Measurements from ENCODE around the gene RAPGEF2. TPM values are rescaled to one million over a fixed set of nuclear protein-coding genes. Genes with fewer than 3 reads are reported as not detected.

Gene RAPGEF2
- total and polyA plus RNA-seq, 2 donors from 2014 or later, result 6.9 to 50.6 TPM

DNA sequence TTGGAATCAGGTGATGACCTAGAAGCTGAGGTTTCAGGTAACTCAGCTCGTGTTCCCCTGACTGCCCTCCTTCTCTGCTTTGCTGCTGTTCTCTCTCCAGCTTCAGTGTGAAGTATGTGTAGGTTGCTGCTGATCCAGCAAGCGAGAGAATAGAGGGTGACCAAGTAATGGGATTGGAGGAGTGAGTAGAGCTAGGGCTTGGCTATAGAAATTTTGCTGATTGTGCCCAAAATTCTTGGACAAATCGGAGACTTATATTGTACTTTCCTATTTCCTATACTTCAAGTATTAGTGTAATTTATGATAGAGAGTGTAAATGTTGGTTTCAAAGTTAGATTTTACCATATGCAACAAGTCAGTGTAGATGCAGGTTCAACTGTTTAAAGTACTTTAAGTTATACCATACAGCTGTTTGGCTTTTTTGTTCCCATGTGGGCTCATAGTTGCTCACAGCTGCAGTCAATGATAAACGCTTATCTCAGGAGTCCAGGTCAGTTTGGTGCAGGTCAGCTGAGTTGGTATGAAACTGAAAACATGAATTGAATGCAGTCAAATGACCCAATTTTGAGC is 48.0 kb downstream of the RAPGEF2 start:
- FAIRE-seq, result no peak
- intact Hi-C loops (cut with DNase I), result no loop called here

DNA sequence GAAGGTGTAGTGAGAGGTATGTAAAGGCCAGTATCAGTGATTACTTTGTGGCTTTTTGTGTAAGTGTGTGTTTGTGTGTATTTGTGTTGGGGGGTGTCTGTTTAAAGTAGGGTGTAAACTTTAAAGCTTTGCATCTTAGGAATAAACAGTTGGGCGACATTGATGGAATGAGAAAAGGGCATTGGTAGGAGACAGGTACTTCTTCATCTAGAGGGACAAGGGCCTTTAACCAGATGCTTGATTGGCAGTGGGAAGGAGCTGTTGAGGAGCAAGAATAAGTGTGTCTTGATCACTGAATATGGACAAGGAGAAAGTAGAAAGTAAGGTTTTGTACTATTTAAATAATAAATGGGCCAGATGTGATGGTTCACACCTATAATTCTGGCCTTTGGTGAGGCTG is 48.8 kb downstream of the RAPGEF2 start:
- DNase-seq, result no peak
- H3K4me3 ChIP-seq (ENCODE audit: low read length in 3 of 3), result no peak overlapping the region
- no peak overlapping the region for H3K27ac ChIP-seq (ENCODE audit: low read depth in 2 of 2, low read length in 2 of 2)
- H3K36me3 ChIP-seq (ENCODE audit: control insufficient read depth in 2 of 3, insufficient read depth in 3 of 3, low read length in 3 of 3), result no peaks in the 10 kb centered on the region
- H3K9me3 ChIP-seq (ENCODE audit: control insufficient read depth in 2 of 3, insufficient read depth in 1 of 3, low read length in 3 of 3), result no peaks in the 10 kb centered on the region
- H3K4me1 ChIP-seq (ENCODE audit: control insufficient read depth in 2 of 3, insufficient read depth in 2 of 3, low read depth in 1 of 3, low read length in 3 of 3), result peaks cover 4 to 19% (median 6%) of the 10 kb centered on the region in 3 donors
- intact Hi-C loops (cut with DNase I), result no loop called here
- FAIRE-seq, result no peak
- no peak overlapping the region for H3K9ac ChIP-seq (ENCODE audit: low read length in 3 of 3)
- no peaks in the 10 kb centered on the region for H3K27me3 ChIP-seq (ENCODE audit: control insufficient read depth, insufficient read depth, low read length)
- TF ChIP-seq, protein P1, sequence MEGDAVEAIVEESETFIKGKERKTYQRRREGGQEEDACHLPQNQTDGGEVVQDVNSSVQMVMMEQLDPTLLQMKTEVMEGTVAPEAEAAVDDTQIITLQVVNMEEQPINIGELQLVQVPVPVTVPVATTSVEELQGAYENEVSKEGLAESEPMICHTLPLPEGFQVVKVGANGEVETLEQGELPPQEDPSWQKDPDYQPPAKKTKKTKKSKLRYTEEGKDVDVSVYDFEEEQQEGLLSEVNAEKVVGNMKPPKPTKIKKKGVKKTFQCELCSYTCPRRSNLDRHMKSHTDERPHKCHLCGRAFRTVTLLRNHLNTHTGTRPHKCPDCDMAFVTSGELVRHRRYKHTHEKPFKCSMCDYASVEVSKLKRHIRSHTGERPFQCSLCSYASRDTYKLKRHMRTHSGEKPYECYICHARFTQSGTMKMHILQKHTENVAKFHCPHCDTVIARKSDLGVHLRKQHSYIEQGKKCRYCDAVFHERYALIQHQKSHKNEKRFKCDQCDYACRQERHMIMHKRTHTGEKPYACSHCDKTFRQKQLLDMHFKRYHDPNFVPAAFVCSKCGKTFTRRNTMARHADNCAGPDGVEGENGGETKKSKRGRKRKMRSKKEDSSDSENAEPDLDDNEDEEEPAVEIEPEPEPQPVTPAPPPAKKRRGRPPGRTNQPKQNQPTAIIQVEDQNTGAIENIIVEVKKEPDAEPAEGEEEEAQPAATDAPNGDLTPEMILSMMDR (IDR thresholded peaks at IDR 0.05; ENCODE audit: borderline replicate concordance, extremely low read depth, insufficient read depth), result no peak

More for the DNA sequence above, 48.0 kb downstream of the RAPGEF2 start:
- H3K9me3 ChIP-seq (ENCODE audit: control insufficient read depth in 2 of 3, insufficient read depth in 1 of 3, low read length in 3 of 3), result no peaks in the 10 kb centered on the region
- H3K27ac ChIP-seq (ENCODE audit: low read depth in 2 of 2, low read length in 2 of 2), result peak overlapping the region; percentile 18 to 38
- H3K4me3 ChIP-seq (ENCODE audit: low read length in 3 of 3), result peak overlapping the region in 1 of 3 donors; percentile 0
- TF ChIP-seq, protein P1 (IDR thresholded peaks at IDR 0.05; ENCODE audit: borderline replicate concordance, extremely low read depth, insufficient read depth), result no peak
- peaks cover 4 to 23% (median 6%) of the 10 kb centered on the region in 3 donors for H3K4me1 ChIP-seq (ENCODE audit: control insufficient read depth in 2 of 3, insufficient read depth in 2 of 3, low read depth in 1 of 3, low read length in 3 of 3)
- peak in 2 of 5 donors; percentile 10 to 51 for DNase-seq
- no peak overlapping the region for H3K9ac ChIP-seq (ENCODE audit: low read length in 3 of 3)
- no peaks in the 10 kb centered on the region for H3K36me3 ChIP-seq (ENCODE audit: control insufficient read depth in 2 of 3, insufficient read depth in 3 of 3, low read length in 3 of 3)
- H3K27me3 ChIP-seq (ENCODE audit: control insufficient read depth, insufficient read depth, low read length), result no peaks in the 10 kb centered on the region

DNA sequence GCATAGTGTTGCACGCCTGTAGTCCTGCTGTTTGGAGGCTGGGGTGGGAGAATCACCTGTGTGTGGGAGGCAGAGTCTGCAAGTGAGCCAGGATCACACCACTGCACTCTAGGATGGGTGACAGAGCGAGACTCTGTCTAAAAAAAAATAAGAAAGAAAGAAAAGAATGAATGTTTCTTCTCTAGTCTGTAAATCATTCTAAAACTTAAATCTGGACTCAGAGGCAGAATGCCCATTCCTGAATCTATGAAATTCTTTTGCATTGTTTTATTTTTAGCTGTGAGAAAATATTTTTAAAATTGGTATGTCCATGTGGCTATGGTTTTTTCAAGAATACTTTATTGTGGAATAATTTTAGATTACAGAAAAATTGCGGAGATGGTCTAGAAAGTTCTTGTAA is 49.3 kb downstream of the RAPGEF2 start:
- intact Hi-C loops (cut with DNase I), result no loop called here
- FAIRE-seq, result no peak

More for the DNA sequence above, 49.3 kb downstream of the RAPGEF2 start:
- no peak for DNase-seq
- H3K27me3 ChIP-seq (ENCODE audit: control insufficient read depth, insufficient read depth, low read length), result no peaks in the 10 kb centered on the region
- H3K27ac ChIP-seq (ENCODE audit: low read depth in 2 of 2, low read length in 2 of 2), result no peak overlapping the region
- TF ChIP-seq, protein P1 (IDR thresholded peaks at IDR 0.05; ENCODE audit: borderline replicate concordance, extremely low read depth, insufficient read depth), result no peak
- no peaks in the 10 kb centered on the region for H3K36me3 ChIP-seq (ENCODE audit: control insufficient read depth in 2 of 3, insufficient read depth in 3 of 3, low read length in 3 of 3)
- H3K4me1 ChIP-seq (ENCODE audit: control insufficient read depth in 2 of 3, insufficient read depth in 2 of 3, low read depth in 1 of 3, low read length in 3 of 3), result peaks cover 4 to 18% (median 6%) of the 10 kb centered on the region in 3 donors
- H3K9ac ChIP-seq (ENCODE audit: low read length in 3 of 3), result no peak overlapping the region
- no peaks in the 10 kb centered on the region for H3K9me3 ChIP-seq (ENCODE audit: control insufficient read depth in 2 of 3, insufficient read depth in 1 of 3, low read length in 3 of 3)
- H3K4me3 ChIP-seq (ENCODE audit: low read length in 3 of 3), result no peak overlapping the region

All from kidney (tissue), 14 donors.